OCI-LY1 (cell line): ENCODE measurements around the gene MARS1.

Source experiments
- H2AFZ ChIP-seq: fragments of 200-600 bp; sonication (generic), shearing (Covaris generic); 2 replicates; pipeline ENCODE4 v1.6.0; 2014; ENCODE audit warnings: antibody characterized with exemption, mild to moderate bottlenecking, low read length
- H3F3A ChIP-seq: fragments of 200-600 bp; sonication (generic), shearing (Covaris generic); 2 replicates; pipeline ENCODE4 v1.6.0; 2014; ENCODE audit warnings: mild to moderate bottlenecking, antibody characterized with exemption, low read length, moderate library complexity; ENCODE audit not compliant: insufficient read depth
- H3K27ac ChIP-seq: fragments of 200-600 bp; sonication (generic); 2 replicates; pipeline ENCODE4 v1.5.1; 2014; ENCODE audit warnings: low read length, mixed run types, mild to moderate bottlenecking, low read depth; ENCODE audit not compliant: poor library complexity, severe bottlenecking
- H3K27me3 ChIP-seq: fragments of 200-600 bp; sonication (generic); 2 replicates; pipeline ENCODE4 v1.6.0; 2014; ENCODE audit warnings: antibody characterized with exemption, mild to moderate bottlenecking, low read length, moderate library complexity; ENCODE audit not compliant: insufficient read depth
- H3K36me3 ChIP-seq: fragments of 200-600 bp; sonication (generic); 2 replicates; pipeline ENCODE4 v1.6.1; 2014; ENCODE audit warnings: mild to moderate bottlenecking, antibody characterized with exemption, low read length, moderate library complexity, mixed read lengths; ENCODE audit not compliant: insufficient read depth
- H3K4me1 ChIP-seq: fragments of 200-600 bp; sonication (generic); 2 replicates; pipeline ENCODE4 v1.5.1; 2014; ENCODE audit warnings: mild to moderate bottlenecking, low read length, moderate library complexity; ENCODE audit not compliant: insufficient read depth, severe bottlenecking
- H3K4me2 ChIP-seq: fragments of 200-600 bp; sonication (generic), shearing (Covaris generic); 2 replicates; pipeline ENCODE4 v1.6.1; 2014; ENCODE audit warnings: low read length
- H3K4me3 ChIP-seq: fragments of 200-600 bp; sonication (generic); 2 replicates; pipeline ENCODE4 v1.5.1; 2014; ENCODE audit warnings: low read length, low read depth, mild to moderate bottlenecking, mixed read lengths; ENCODE audit not compliant: poor library complexity, severe bottlenecking
- H3K79me2 ChIP-seq: fragments of 200-600 bp; shearing (Covaris generic); 2 replicates; pipeline ENCODE4 v1.6.1; 2016; ENCODE audit warnings: mixed run types, low read length, mixed read lengths; ENCODE audit not compliant: insufficient read depth
- H3K9ac ChIP-seq: fragments of 200-600 bp; sonication (generic), shearing (Covaris generic); 2 replicates; pipeline ENCODE4 v1.6.1; 2014; ENCODE audit warnings: mild to moderate bottlenecking, low read length, mixed read lengths
- H3K9me2 ChIP-seq: fragments of 200-600 bp; sonication (generic), shearing (Covaris generic); 2 replicates; pipeline ENCODE4 v1.6.1; 2014; ENCODE audit warnings: low read depth, mild to moderate bottlenecking, low read length, mixed read lengths
- H3K9me3 ChIP-seq: fragments of 200-600 bp; shearing (Covaris generic); 2 replicates; pipeline ENCODE4 v1.6.1; 2014; ENCODE audit warnings: low read length, mixed read lengths
- H4K20me1 ChIP-seq: fragments of 200-600 bp; sonication (generic), shearing (Covaris generic); 2 replicates; pipeline ENCODE4 v1.6.0; 2016; ENCODE audit warnings: mild to moderate bottlenecking, low read length; ENCODE audit not compliant: insufficient read depth
- EZH2 ChIP-seq: fragments of 200-600 bp; sonication (generic), shearing (Covaris generic); IDR thresholded peaks from 2 replicates; pipeline ENCODE4 v1.8.0; 2017; ENCODE audit warnings: borderline replicate concordance, mixed run types, mild to moderate bottlenecking, antibody characterized with exemption, low read length, moderate library complexity, mixed read lengths
- TF ChIP-seq, protein P1 (sequence below): fragments of 200-600 bp; sonication (generic), shearing (Covaris generic); IDR thresholded peaks from 2 replicates; pipeline ENCODE4 v1.5.1; 2017; ENCODE audit warnings: mild to moderate bottlenecking, antibody characterized with exemption, low read length, moderate library complexity, mixed read lengths

Gene MARS1

DNA sequence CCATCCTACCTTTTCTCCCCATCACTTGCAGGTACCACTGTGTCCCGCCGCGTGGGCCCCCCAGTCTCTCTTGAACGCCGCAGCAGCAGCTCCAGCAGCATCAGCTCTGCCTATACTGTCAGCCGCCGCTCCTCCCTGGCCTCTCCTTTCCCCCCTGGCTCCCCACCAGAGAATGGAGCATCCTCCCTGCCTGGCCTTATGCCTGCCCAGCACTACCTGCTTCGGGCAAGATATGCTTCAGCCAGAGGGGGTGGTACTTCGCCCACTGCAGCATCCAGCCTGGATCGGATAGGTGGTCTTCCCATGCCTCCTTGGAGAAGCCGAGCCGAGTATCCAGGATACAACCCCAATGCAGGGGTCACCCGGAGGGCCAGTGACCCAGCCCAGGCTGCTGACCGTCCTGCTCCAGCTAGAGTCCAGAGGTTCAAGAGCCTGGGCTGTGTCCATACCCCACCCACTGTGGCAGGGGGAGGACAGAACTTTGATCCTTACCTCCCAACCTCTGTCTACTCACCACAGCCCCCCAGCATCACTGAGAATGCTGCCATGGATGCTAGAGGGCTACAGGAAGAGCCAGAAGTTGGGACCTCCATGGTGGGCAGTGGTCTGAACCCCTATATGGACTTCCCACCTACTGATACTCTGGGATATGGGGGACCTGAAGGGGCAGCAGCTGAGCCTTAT lies 17.4 kb upstream of the MARS1 start:
- Histone ChIP-seq H3K27ac (no peak overlapping the region), H3F3A (no peaks in the 10 kb centered on the region), H3K9me3 (no peaks in the 10 kb centered on the region), H2AFZ (no peak overlapping the region), H3K36me3 (no peaks in the 10 kb centered on the region; the same call in 1 of the 2 replicates), H3K4me1 (peaks cover 6% of the 10 kb centered on the region), H3K4me3 (no peak overlapping the region), H3K9me2 (no peaks in the 10 kb centered on the region), H3K9ac (no peak overlapping the region), H3K27me3 (0 out of 2 replicates have a peak, but pooled peaks cover 7% of the 10 kb centered on the region), H4K20me1 (no peaks in the 10 kb centered on the region), H3K79me2 (no peaks in the 10 kb centered on the region), H3K4me2 (no peak overlapping the region)
- TF ChIP-seq, protein P1, sequence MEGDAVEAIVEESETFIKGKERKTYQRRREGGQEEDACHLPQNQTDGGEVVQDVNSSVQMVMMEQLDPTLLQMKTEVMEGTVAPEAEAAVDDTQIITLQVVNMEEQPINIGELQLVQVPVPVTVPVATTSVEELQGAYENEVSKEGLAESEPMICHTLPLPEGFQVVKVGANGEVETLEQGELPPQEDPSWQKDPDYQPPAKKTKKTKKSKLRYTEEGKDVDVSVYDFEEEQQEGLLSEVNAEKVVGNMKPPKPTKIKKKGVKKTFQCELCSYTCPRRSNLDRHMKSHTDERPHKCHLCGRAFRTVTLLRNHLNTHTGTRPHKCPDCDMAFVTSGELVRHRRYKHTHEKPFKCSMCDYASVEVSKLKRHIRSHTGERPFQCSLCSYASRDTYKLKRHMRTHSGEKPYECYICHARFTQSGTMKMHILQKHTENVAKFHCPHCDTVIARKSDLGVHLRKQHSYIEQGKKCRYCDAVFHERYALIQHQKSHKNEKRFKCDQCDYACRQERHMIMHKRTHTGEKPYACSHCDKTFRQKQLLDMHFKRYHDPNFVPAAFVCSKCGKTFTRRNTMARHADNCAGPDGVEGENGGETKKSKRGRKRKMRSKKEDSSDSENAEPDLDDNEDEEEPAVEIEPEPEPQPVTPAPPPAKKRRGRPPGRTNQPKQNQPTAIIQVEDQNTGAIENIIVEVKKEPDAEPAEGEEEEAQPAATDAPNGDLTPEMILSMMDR, result no peak
- no peak for TF ChIP-seq EZH2

DNA sequence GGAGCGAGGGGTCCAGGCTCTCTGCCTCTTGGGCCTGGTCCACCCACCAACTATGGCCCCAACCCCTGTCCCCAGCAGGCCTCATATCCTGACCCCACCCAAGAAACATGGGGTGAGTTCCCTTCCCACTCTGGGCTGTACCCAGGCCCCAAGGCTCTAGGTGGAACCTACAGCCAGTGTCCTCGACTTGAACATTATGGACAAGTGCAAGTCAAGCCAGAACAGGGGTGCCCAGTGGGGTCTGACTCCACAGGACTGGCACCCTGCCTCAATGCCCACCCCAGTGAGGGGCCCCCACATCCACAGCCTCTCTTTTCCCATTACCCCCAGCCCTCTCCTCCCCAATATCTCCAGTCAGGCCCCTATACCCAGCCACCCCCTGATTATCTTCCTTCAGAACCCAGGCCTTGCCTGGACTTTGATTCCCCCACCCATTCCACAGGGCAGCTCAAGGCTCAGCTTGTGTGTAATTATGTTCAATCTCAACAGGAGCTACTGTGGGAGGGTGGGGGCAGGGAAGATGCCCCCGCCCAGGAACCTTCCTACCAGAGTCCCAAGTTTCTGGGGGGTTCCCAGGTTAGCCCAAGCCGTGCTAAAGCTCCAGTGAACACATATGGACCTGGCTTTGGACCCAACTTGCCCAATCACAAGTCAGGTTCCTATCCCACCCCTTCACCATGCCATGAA lies 16.8 kb upstream of the MARS1 start:
- TF ChIP-seq EZH2, result no peak
- TF ChIP-seq, protein P1, result no peak
- Histone ChIP-seq H3K36me3 (no peaks in the 10 kb centered on the region; the same call in 1 of the 2 replicates), H3F3A (no peaks in the 10 kb centered on the region), H4K20me1 (no peaks in the 10 kb centered on the region), H3K9me2 (no peaks in the 10 kb centered on the region), H2AFZ (no peak overlapping the region), H3K4me3 (no peak overlapping the region), H3K9ac (no peak overlapping the region), H3K4me1 (peaks cover 8% of the 10 kb centered on the region), H3K27ac (no peak overlapping the region), H3K4me2 (no peak overlapping the region), H3K9me3 (no peaks in the 10 kb centered on the region), H3K27me3 (0 out of 2 replicates have a peak, but pooled peaks cover 7% of the 10 kb centered on the region), H3K79me2 (no peaks in the 10 kb centered on the region)

DNA sequence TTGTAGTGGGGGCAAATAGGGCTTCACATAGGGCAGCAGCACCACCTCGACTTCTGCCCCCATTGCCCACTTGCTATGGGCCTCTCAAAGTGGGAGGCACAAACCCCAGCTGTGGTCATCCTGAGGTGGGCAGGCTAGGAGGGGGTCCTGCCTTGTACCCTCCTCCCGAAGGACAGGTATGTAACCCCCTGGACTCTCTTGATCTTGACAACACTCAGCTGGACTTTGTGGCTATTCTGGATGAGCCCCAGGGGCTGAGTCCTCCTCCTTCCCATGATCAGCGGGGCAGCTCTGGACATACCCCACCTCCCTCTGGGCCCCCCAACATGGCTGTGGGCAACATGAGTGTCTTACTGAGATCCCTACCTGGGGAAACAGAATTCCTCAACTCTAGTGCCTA lies 16.2 kb upstream of the MARS1 start:
- Histone ChIP-seq H3K79me2 (no peaks in the 10 kb centered on the region), H3K4me2 (no peak overlapping the region), H3F3A (no peaks in the 10 kb centered on the region), H3K27ac (no peak overlapping the region), H2AFZ (no peak overlapping the region), H3K36me3 (no peaks in the 10 kb centered on the region; the same call in 1 of the 2 replicates), H3K27me3 (0 out of 2 replicates have a peak, but pooled peaks cover 7% of the 10 kb centered on the region), H3K9ac (no peak overlapping the region), H3K9me3 (no peaks in the 10 kb centered on the region), H3K4me3 (no peak overlapping the region), H3K4me1 (peaks cover 13% of the 10 kb centered on the region), H3K9me2 (no peaks in the 10 kb centered on the region), H4K20me1 (no peaks in the 10 kb centered on the region)
- TF ChIP-seq, protein P1, result no peak
- TF ChIP-seq EZH2, result no peak
